LNCaP clone FGC (cell line): ENCODE data around the gene TGFB1.

Experiments
- DNase-seq: peaks from one replicate; pipeline ENCODE4 v3.0.0-alpha.2; 2011; ENCODE audit warnings: low read depth
- H3K4me3 ChIP-seq: 2 replicates; pipeline ENCODE4 v1.5.1; 2011; ENCODE audit warnings: mild to moderate bottlenecking, low read depth, low read length, control low read depth
- TF ChIP-seq, protein P1 (sequence below): IDR thresholded peaks from 2 replicates; pipeline ENCODE4 v1.5.1; 2012; ENCODE audit warnings: mild to moderate bottlenecking; ENCODE audit not compliant: control insufficient read depth, insufficient read depth; ENCODE audit errors: extremely low read depth

Gene TGFB1

DNA sequence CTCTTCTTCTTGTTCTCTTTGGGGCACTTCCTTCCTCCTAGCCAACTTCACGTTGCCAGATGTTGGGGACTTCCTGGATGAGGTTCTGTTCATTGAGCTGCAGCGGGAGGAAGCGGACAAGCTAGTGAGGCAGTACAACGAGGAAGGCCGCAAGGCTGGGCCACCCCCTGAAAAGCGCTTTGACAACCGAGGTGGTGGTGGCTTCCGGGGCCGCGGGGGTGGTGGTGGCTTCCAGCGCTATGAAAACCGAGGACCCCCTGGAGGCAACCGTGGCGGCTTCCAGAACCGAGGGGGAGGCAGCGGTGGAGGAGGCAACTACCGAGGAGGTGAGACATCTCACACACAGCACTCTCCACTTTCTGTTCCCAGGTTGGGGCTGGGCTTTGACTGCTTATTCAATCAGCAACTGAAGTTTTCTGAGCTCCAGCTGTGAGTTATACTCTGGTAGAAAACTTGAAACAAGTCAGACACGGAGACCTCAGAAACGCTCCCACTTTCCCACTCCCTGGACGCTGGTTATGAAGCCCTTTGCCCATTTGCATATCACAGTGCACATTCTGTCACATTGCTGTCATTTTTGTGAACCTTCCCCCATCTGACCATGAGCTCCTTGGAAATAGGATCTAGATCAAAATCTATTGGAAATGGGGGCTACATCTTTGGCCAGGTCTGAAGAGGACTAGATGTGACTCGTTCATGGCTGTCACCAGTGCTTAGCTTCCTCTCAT, 50.9 kb downstream of the TGFB1 start:
- TF ChIP-seq, protein P1, sequence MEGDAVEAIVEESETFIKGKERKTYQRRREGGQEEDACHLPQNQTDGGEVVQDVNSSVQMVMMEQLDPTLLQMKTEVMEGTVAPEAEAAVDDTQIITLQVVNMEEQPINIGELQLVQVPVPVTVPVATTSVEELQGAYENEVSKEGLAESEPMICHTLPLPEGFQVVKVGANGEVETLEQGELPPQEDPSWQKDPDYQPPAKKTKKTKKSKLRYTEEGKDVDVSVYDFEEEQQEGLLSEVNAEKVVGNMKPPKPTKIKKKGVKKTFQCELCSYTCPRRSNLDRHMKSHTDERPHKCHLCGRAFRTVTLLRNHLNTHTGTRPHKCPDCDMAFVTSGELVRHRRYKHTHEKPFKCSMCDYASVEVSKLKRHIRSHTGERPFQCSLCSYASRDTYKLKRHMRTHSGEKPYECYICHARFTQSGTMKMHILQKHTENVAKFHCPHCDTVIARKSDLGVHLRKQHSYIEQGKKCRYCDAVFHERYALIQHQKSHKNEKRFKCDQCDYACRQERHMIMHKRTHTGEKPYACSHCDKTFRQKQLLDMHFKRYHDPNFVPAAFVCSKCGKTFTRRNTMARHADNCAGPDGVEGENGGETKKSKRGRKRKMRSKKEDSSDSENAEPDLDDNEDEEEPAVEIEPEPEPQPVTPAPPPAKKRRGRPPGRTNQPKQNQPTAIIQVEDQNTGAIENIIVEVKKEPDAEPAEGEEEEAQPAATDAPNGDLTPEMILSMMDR = no peak
- no peak for DNase-seq
- no peak overlapping the region for H3K4me3 ChIP-seq

DNA sequence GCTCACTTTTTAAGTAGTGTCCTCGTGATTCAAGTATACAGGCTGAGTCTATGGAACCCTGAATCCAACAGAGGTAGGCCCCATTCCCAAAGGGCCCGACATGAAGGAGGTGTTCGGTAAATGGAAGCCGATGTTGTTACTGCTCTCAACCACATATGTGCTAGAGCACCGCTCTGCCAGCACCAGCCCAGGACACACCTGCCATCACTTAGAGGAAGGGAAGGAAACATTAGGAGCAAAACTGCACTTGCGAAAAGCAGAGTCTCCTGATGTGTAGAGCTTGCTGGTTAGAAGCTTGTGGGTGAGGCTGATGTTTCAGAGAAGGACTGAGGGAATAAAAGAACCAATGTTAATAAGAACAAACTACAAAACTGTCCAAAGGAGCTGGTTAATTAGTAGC, 53.2 kb downstream of the TGFB1 start:
- TF ChIP-seq, protein P1 = no peak
- H3K4me3 ChIP-seq = no peak overlapping the region
- no peak for DNase-seq

DNA sequence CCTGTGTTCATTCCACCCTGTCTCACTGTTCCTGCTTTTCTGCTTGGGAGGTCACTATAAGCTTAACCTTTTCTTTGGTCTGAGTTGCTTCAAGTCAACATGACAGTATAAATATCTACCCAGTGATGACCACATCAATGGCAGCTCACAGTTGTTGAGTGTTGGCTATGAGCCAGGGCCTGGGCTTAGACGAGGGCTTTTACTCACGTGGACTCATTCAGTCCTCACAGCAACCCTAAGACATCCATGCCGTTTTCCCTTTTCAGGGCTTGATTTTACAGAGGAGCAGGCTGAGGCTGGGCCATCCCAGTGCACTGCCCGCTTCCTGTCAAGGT, 54.0 kb downstream of the TGFB1 start:
- TF ChIP-seq, protein P1 = no peak
- DNase-seq = no peak

DNA sequence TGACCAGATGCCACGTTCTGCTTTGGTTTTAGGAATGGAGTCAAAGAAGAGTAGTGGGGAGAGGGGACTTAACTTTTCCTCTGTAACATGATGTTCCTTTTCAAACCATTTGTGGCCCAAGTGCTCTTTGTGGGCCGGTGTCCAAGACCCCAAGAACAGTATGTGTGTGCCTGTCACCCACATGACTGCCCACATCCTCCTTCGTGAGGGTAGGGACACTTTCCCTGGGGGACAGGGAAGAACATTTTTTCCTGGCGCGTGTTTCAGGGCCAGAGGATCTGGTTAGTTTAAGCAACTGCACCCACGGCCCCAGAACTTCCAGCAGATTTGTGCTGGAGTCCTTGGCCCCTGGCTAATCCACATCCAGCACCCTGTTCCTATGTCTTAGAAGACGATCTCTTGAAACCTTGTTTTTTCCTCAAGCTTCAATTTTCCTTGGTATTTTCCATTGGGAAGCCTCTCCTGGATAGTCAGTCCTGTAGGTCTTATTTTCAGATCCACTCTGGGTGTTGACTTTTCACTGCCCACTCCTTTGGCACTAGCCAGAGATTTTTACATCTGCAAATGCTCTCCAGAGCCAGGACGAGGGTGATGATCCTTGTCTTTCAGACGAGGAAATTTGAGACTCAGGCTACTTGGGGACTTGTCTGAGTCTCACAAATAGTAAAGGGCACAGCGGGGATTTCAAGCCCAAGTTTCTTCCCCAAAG, 54.5 kb downstream of the TGFB1 start:
- DNase-seq = no peak
- no peak overlapping the region for H3K4me3 ChIP-seq
- TF ChIP-seq, protein P1 = no peak

More for the DNA sequence above, 54.0 kb downstream of the TGFB1 start:
- no peak overlapping the region for H3K4me3 ChIP-seq

DNA sequence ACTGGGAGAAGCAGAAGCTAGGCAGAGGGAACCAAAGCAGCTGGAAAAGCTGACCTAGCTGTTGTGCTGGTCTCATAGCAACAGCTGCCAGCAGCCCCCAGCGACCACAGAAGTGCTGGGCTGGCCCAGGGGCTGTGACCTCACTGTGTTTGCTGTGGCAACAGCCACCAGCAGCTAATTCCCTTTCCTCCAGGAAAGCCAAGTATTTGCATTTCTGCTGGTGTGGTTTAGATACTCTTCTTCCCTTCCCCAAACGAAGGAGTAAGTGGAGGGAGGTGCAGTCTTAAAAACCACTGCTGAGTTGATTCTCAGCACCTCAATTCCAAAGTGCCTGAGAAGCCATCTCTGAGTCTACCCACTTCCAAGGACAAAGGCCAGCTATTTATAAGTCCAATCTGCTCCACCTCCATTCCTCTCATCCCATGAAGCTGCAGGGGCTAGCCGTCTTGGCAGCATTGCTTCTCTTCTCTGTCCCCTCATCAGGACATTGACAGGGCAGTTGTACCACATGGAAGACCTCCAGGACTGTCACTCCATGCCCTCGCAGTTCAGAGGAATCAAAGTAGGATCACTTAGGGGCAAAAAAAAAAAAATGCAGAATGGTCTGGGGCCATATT, 55.3 kb downstream of the TGFB1 start:
- TF ChIP-seq, protein P1 = no peak
- H3K4me3 ChIP-seq = no peak overlapping the region
- no peak for DNase-seq

DNA sequence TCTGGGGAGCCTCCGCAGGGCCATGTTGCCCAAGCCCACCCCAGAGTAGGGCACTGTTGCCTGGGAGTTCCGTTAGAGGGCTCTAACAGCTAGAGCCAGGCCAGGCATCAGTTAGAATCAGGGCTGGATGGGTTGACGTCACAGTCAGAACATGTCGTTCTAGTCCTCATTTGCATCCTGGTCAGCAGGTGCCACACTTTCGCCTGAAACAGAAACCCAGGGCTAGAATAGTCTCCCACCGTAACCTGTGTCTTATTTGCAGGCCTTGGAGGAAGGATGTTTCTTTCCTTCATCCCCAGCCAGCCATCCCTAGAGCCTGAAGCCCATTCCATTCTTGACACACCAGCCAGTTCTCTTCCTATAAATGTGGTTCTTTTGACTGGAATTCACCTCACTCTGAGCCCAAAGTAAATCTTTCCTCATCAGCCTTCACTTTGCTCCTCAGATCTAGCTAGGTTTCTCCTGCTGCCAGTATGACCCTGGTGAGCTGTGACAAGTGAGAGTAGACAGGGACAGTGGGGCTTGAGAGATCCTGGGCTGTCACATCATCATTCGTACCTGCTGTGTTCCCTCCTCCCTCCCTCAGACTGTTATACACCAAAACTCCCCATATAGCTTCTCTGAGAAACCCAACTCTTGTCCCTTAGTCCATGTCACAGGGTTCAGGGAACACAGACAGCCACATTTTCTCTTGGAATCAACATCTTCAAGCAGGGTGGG, 55.9 kb downstream of the TGFB1 start:
- no peak for DNase-seq
- TF ChIP-seq, protein P1 = no peak
- no peak overlapping the region for H3K4me3 ChIP-seq
